ENCODE data around the gene ARID5B.
"Not testable (repeated sequence)": the region's sequence is repeated elsewhere in the genome, so short reads cannot be mapped to it uniquely, and the experiment has no call there.

Gene ARID5B

DNA sequence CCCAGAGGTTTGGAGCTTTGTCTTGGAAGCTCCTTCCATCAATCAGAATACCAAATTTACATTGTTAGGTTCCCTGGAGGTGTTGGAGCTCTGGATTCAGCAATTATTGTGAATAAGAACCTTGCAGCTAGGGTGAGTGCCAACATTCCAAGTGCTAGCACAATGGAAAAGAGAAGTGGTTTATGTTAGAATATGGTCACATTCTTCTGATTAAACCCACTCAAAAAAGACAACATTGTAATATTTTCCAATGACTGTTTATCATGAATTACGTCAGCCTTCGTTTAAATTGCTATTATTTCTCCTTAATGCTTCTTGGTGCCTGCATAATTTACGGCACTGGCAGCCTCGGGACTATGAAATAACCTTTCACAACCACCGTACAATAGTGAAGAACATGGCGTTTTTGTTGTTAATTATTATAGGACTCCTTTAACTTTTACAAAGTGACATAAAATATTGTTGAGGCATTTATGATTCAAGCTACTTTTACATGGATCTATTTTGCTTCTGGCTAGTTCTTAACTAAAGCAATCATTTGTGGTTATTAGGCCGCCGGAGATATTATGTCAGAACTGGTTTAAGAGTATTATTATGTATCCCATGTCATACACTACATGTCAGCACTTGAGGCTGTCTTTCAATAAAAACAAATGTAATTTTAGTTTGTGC is 117.7 kb downstream of the ARID5B start:
- no peak for DNase-seq

DNA sequence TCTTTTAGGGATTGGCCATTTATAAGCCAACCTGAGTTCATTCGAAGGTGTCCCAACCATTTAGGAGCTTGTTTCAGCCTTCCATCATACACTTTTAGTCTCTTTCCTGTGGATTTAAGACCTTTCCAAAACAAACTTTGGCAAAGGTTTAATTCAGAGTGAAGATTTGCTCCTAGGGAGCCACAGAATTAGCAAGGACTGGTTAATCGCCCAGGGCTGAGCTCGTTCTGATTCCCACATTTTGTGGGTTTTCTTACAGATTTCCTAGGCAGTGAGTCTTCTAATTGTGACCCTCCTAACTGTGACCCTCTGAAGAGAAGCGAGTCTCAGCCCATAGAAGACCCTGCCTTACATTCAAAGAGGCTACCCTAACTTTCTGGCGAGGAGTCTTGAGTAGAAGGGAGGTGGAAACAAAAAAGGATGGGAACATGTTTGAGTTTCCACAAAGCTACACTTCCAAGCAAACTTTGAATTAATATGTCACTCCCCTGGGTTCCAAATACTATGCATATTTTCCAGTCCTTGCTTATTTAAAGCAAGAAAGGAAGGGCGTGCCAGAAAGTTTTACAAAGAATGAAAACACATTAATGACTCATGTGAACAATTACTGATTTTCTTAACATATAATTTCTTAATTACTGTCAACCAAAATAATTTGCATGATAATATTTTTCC is 118.3 kb downstream of the ARID5B start:
- no peak for DNase-seq

GRCh38 chr10:62021128-62021665 is 119.7 kb downstream of the ARID5B start:
- DNase-seq: no peak

GRCh38 chr10:62021978-62022802 is 120.7 kb downstream of the ARID5B start:
- DNase-seq: no peak

GRCh38 chr10:62022830-62023229 is 121.3 kb downstream of the ARID5B start:
- DNase-seq: no peak

- no peak for DNase-seq
Observed at GRCh38 chr10:62023329-62023728, 121.8 kb downstream of the ARID5B start.

GRCh38 chr10:62024026-62024701 is 122.7 kb downstream of the ARID5B start:
- no peak for DNase-seq

DNA sequence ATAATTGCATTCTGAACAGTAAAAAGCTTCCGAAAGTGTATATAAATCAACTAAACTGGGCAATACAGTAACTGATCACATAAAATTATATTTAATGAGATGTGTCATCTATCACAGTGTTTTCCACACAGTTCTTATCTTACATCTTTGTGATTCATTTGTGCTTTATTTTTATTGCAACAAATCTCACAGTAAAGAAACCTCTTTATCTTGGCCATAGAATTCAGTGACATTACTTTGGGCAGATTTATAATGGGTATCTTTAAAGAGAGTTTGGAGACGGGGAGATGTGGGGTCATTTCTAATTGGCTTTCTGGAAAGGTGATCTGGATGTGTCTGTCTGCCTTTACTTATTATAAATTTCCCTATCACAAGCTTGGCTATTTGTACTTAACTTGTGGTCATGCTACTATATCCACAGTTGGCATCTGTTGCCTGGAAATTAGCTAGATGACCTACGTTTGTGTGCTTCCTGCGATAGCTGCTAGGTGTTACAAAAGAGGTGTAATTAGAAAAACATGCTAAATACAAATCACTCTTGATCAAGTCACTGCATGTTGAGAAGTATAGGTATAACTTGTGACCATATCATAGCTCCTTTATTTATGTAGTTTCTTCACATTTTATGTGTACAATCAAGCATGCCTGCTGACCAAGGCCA is 123.8 kb downstream of the ARID5B start:
- DNase-seq: no peak

- no peak for DNase-seq
Observed at GRCh38 chr10:62025901-62026879, 124.7 kb downstream of the ARID5B start.

DNA sequence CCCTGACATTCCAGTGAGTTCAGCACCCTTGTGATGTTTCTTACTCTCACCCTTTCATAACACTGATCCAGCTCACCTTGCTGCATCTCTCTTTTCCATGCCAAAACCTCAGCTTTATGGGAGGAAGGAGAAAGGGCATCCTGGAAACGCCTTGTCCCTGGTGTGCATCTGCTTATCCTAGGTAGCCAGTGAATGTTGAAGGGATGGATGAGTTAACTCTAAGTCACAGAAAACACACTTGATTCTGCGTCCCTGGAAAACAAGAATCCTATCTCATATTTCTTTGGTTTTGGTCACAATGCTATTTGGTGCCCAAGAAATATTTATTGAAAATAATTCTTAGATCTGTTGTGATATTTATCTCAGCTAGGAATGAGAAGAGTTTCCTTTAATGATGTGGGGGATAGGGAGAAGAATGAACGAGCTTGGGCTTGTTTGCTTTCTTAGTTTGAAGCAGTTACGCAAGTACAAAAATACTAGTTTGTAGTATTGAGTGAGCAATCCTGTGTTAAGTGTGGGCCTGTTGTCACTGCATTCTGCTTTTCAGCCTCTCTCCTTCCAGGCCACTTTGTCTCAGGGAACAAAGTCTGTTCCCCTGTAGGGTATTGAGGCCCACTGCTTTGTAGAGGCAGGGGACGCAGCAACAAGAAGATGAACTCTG is 126.5 kb downstream of the ARID5B start:
- no peak for DNase-seq

DNA sequence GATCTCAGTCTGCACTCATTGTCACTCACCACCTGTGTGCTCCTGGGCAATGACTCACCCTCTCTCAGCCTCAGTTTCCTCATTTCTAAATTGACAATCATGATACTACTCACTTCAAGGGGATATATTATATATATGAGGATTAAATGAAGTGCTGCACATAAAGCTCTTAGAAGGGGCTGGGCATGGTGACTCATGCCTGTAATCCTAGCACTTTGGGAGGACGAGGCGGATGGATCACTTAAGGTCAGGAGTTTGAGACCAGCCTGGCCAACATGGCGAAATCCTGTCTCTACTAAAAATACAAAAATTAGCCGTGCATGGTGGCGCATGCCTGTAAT is 127.0 kb downstream of the ARID5B start:
- not testable (repeated sequence) for DNase-seq

GRCh38 chr10:62029401-62029800 is 127.9 kb downstream of the ARID5B start:
- DNase-seq: no peak

- no peak for DNase-seq
Observed at GRCh38 chr10:62031507-62031906, 130.0 kb downstream of the ARID5B start.

GRCh38 chr10:62033125-62033524 is 131.6 kb downstream of the ARID5B start:
- no peak for DNase-seq

DNA sequence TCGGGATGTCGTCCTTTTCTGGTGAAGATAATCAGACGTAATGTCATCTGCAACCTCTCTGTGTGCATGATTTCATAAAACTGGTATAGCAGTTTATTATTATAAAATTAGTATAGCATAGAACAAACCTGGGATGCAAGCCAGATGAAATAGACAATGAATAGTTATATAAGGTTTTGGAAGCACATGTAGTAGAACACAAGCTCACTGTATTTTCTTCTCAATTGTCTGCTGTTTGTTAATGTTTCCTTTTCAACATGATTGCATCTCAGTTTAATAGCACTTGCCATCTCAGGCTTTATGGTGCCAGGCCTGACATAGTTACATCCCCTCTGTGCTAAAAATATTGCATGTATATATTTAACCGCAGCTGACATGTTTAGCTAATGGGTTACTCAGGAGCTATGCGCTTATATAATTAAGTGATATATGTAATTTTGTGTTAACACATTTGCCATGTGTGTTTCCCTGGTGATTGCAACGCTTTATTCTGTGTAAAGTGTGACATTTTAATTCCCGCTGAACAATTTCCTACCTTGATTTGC is 132.7 kb downstream of the ARID5B start:
- DNase-seq: no peak

GRCh38 chr10:62036186-62037081 is 134.9 kb downstream of the ARID5B start:
- no peak for DNase-seq

- DNase-seq: no peak
Observed at GRCh38 chr10:62037166-62037831, 135.8 kb downstream of the ARID5B start.

DNA sequence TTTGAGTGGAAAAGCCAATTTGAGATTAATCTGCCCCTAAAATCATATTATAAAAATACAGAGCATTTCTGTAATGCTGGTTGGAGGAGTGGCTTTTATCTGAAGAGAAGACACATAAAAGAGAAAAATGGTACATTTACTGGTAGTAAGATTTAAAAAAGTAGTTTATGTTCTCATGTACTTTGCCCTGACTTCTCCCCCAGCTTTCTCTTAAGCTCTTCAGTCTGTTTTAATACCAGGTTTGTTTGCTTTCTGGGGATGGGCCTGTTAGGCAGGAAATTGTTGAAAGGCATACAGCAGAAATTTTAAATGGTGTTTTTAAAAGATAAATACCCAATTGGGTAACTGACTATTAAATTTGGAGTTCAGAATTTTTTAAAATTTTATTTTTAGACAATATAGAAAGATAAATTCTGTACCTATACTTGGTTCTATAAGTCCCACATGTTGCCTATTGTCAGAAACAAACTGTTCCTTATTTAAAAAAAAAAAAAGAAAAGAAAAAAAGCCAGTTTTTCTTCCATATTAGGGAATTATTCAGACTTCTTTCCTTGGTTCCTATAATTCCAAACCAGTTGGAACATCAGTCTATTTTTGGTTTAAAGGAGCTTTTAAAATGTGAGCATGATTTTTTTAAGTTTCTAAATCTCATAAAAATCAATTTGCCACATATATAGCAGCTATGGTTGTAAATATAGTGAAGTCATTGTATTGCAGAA is 136.6 kb downstream of the ARID5B start:
- no peak for DNase-seq

All from CD4-positive, alpha-beta T cell treated with Interferon gamma for 1 hour (primary cell).